H1 (cell line): Measurements from ENCODE around the gene GP9. TPM values are rescaled to one million over a fixed set of nuclear protein-coding genes. Genes with fewer than 3 reads are reported as not detected.

ENCODE experiments used
- CTCF ChIA-PET: fragments of 300-600 bp; sonication (Branson Sonifier 250); formaldehyde crosslinking; loops from one replicate; lab custom pipeline; 2021; ENCODE audit not compliant: partially characterized antibody; lab: Charles Lee
- POLR2A ChIA-PET: fragments of 300-600 bp; sonication (Branson Sonifier 250); formaldehyde crosslinking; loops from one replicate; lab custom pipeline; 2021; ENCODE audit warnings: inconsistent platforms; ENCODE audit not compliant: partially characterized antibody; lab: Charles Lee
- DNase-seq, 2 experiments: peaks; one replicate each; pipeline versions ENCODE4 v3.0.0 to v3.0.0-alpha.2; 2010 to 2022; ENCODE audit warnings: low spot score in 2 of 2, low read depth in 1 of 2, mixed read lengths in 1 of 2
- FAIRE-seq: peaks from 2 replicates; lab custom pipeline; 2011; peaks lifted over from hg19 to GRCh38; lab: Jason Lieb, UNC
- H2AFZ ChIP-seq: 2 replicates; pipeline ENCODE4 v1.8.1; 2012; ENCODE audit warnings: low read length, inconsistent platforms
- H2AK5ac ChIP-seq: 2 replicates; pipeline ENCODE4 v1.6.1; 2013; ENCODE audit warnings: low read depth, low read length
- H2BK120ac ChIP-seq: replicated peaks from 2 replicates; pipeline ENCODE3; 2013; ENCODE audit warnings: low read depth, low read length, inconsistent platforms
- H2BK12ac ChIP-seq: 2 replicates; pipeline ENCODE4 v1.6.1; 2013; ENCODE audit warnings: low read depth, low read length
- H2BK15ac ChIP-seq: 2 replicates; pipeline ENCODE4 v1.6.1; 2013; ENCODE audit warnings: low read length
- H2BK20ac ChIP-seq: 2 replicates; pipeline ENCODE4 v1.6.1; 2013; ENCODE audit warnings: low read length
- H2BK5ac ChIP-seq: 2 replicates; pipeline ENCODE4 v1.6.1; 2013; ENCODE audit warnings: low read depth, low read length
- H3K14ac ChIP-seq: 2 replicates; pipeline ENCODE4 v1.6.1; 2013; ENCODE audit warnings: inconsistent platforms; ENCODE audit not compliant: insufficient read length
- H3K18ac ChIP-seq: 2 replicates; pipeline ENCODE4 v1.6.1; 2013; ENCODE audit warnings: low read length; ENCODE audit errors: extremely low read depth
- H3K23ac ChIP-seq: 2 replicates; pipeline ENCODE4 v1.6.1; 2013; ENCODE audit warnings: inconsistent platforms; ENCODE audit not compliant: insufficient read length
- H3K23me2 ChIP-seq: 2 replicates; pipeline ENCODE4 v1.6.1; 2013; ENCODE audit warnings: low read depth, low read length
- H3K27ac ChIP-seq: 2 replicates; pipeline ENCODE4 v1.6.1; 2011; ENCODE audit warnings: low read depth, low read length, inconsistent platforms
- H3K27me3 ChIP-seq, 4 experiments: replicated peaks in 1 of 4; 1 replicate in 1 of 4; 2 replicates in 3 of 4; pipeline versions ENCODE4 v1.6.1 to v1.8.1; 2011 to 2013; ENCODE audit warnings: low read length in 3 of 4, mild to moderate bottlenecking in 3 of 4, inconsistent platforms in 2 of 4, mixed read lengths in 2 of 4, moderate library complexity in 1 of 4; ENCODE audit not compliant: control insufficient read depth in 3 of 4, insufficient read depth in 3 of 4; ENCODE audit errors: extremely low read depth in 1 of 4
- H3K36me3 ChIP-seq, 4 experiments: 2 replicates each; pipeline versions ENCODE4 v1.6.1 to v1.8.1; 2011 to 2013; ENCODE audit warnings: mild to moderate bottlenecking in 4 of 4, low read length in 3 of 4, moderate library complexity in 2 of 4, control low read depth in 1 of 4, inconsistent platforms in 1 of 4; ENCODE audit not compliant: insufficient read depth in 4 of 4, control insufficient read depth in 2 of 4
- H3K4ac ChIP-seq: replicated peaks from 2 replicates; pipeline ENCODE3; 2013; ENCODE audit warnings: low read length, low read depth, mixed read lengths, inconsistent platforms; ENCODE audit not compliant: insufficient read length
- H3K4me1 ChIP-seq, 4 experiments: replicated peaks in 1 of 4; 1 replicate in 1 of 4; 2 replicates in 3 of 4; pipeline versions ENCODE4 v1.6.1 to v1.8.1; 2011 to 2013; ENCODE audit warnings: low read length in 3 of 4, inconsistent platforms in 2 of 4, mixed read lengths in 1 of 4; ENCODE audit not compliant: insufficient read depth in 4 of 4, control insufficient read depth in 3 of 4
- H3K4me2 ChIP-seq, 2 experiments: 2 replicates each; pipeline versions ENCODE4 v1.6.1 to v1.8.1; 2011 to 2013; ENCODE audit warnings: low read depth in 2 of 2, low read length in 2 of 2, control low read depth in 1 of 2, inconsistent platforms in 1 of 2, mild to moderate bottlenecking in 1 of 2; ENCODE audit not compliant: insufficient read depth in 1 of 2
- H3K4me3 ChIP-seq, 4 experiments: fragments of 200-600, 300-600 bp in 1 of 4; sonication (generic), shearing (Covaris generic), sonication (Bioruptor Twin) in 1 of 4; 2 replicates each; pipeline versions ENCODE4 v1.5.1 to v1.8.1; 2011 to 2016; ENCODE audit warnings: low read length in 4 of 4, low read depth in 3 of 4, control low read depth in 2 of 4, inconsistent platforms in 2 of 4, mild to moderate bottlenecking in 2 of 4, mixed read lengths in 1 of 4, moderate library complexity in 1 of 4; ENCODE audit not compliant: insufficient read depth in 2 of 4; ENCODE audit errors: extremely low read depth in 1 of 4
- H3K56ac ChIP-seq: replicated peaks from 2 replicates; pipeline ENCODE3; 2013; ENCODE audit warnings: low read depth, mild to moderate bottlenecking, mixed read lengths, low read length, inconsistent platforms; ENCODE audit not compliant: insufficient read length
- H3K79me1 ChIP-seq: 2 replicates; pipeline ENCODE4 v1.6.1; 2013; ENCODE audit warnings: low read depth, low read length, control low read depth
- H3K79me2 ChIP-seq, 2 experiments: 2 replicates each; pipeline versions ENCODE4 v1.6.1 to v1.8.1; 2012 to 2013; ENCODE audit warnings: low read length in 2 of 2, mild to moderate bottlenecking in 2 of 2, inconsistent platforms in 1 of 2; ENCODE audit not compliant: insufficient read depth in 2 of 2, control insufficient read depth in 1 of 2
- H3K9ac ChIP-seq, 4 experiments: replicated peaks in 1 of 4; 1 replicate in 1 of 4; 2 replicates in 3 of 4; pipeline versions ENCODE4 v1.6.1 to v1.8.1; 2011 to 2013; ENCODE audit warnings: low read depth in 3 of 4, low read length in 3 of 4, control low read depth in 2 of 4, mild to moderate bottlenecking in 2 of 4, moderate library complexity in 2 of 4, inconsistent platforms in 1 of 4; ENCODE audit errors: extremely low read depth in 1 of 4
- H3K9me3 ChIP-seq, 2 experiments: 2 replicates each; pipeline versions ENCODE4 v1.6.1 to v1.8.1; 2012 to 2013; ENCODE audit warnings: mild to moderate bottlenecking in 2 of 2, moderate library complexity in 2 of 2, control low read depth in 1 of 2, inconsistent platforms in 1 of 2, low read depth in 1 of 2, low read length in 1 of 2, mixed read lengths in 1 of 2; ENCODE audit not compliant: insufficient read depth in 2 of 2
- H4K20me1 ChIP-seq, 2 experiments: replicated peaks in 1 of 2; 2 replicates each; pipeline versions ENCODE3 to v1.8.1; 2011 to 2013; ENCODE audit warnings: inconsistent platforms in 2 of 2, low read length in 2 of 2, mild to moderate bottlenecking in 1 of 2; ENCODE audit not compliant: insufficient read depth in 2 of 2, control insufficient read depth in 1 of 2
- H4K5ac ChIP-seq: 2 replicates; pipeline ENCODE4 v1.6.1; 2013; ENCODE audit warnings: low read length, low read depth, mixed read lengths, inconsistent platforms; ENCODE audit not compliant: insufficient read length
- H4K8ac ChIP-seq: 2 replicates; pipeline ENCODE4 v1.8.0; 2013; ENCODE audit warnings: mild to moderate bottlenecking, moderate library complexity, low read length, inconsistent platforms; ENCODE audit not compliant: insufficient read depth; ENCODE audit errors: extremely low read depth
- H4K91ac ChIP-seq: replicated peaks from 2 replicates; pipeline ENCODE3; 2013; ENCODE audit warnings: low read length, mixed read lengths, inconsistent platforms; ENCODE audit not compliant: insufficient read length
- ASH2L ChIP-seq: fragments of 200-600, 300-600 bp; sonication (generic); IDR thresholded peaks from one replicate; pipeline ENCODE4 v1.7.1; 2017; ENCODE audit warnings: low read length
- BACH1 ChIP-seq: IDR thresholded peaks from 2 replicates; pipeline ENCODE4 v1.6.1; 2012; ENCODE audit warnings: low read length, improper control_type of control experiment
- CHD1 ChIP-seq: IDR thresholded peaks from 2 replicates; pipeline ENCODE4 v1.6.1; 2012; ENCODE audit warnings: low read depth, low read length, improper control_type of control experiment
- SP2 ChIP-seq: IDR thresholded peaks from 2 replicates; pipeline ENCODE4 v1.6.1; 2012; ENCODE audit warnings: mild to moderate bottlenecking, low read length, inconsistent platforms
- WGBS, 2 experiments: shearing (Covaris generic) in 1 of 2; methylation state at CpG; one replicate each; pipeline versions ENCODE4 v1.1.6 to v1.1.7; 2013 to 2015; ENCODE audit warnings: low lambda C conversion rate in 2 of 2, mixed read lengths in 2 of 2, inconsistent platforms in 1 of 2, low coverage in 1 of 2, missing lambda C conversion rate in 1 of 2; ENCODE audit not compliant: insufficient replicate concordance in 2 of 2, insufficient coverage in 1 of 2, insufficient read length in 1 of 2; ENCODE audit errors: extremely low coverage in 1 of 2, missing lambda C conversion rate in 1 of 2; 5-methylcytosine and 5-hydroxymethylcytosine counted together
- polyA plus RNA-seq, 7 experiments: library from polyadenylated mRNA; depleted of rRNA in 3 of 7; stranded (reverse) in 5 of 7; unstranded in 2 of 7; fragments of >200 nt in 5 of 7; fragments of 200-250 nt in 2 of 7; gene quantifications; 1 replicate in 5 of 7; 2 replicates in 1 of 7; 4 replicates in 1 of 7; pipeline versions ENCODE4 v1.2.1 to v1.2.3, GENCODE V29; 2011 to 2013; ENCODE audit warnings: missing spikeins in 2 of 7, mixed read lengths in 2 of 7
- total RNA-seq: library from RNA; stranded (reverse); fragmentation: NEBNext Ultra II Directional; extraction: Animal tissue kit (Norgen Biotek cat#: 25700); gene quantifications from 2 replicates; pipeline ENCODE4 v1.2.1, GENCODE V29; 2021
- TF ChIP-seq, protein P1 (sequence below): IDR thresholded peaks from 2 replicates; pipeline ENCODE4 v1.6.1; 2012; ENCODE audit warnings: inconsistent platforms

The GP9 gene
- total and polyA plus RNA-seq, 2 of the 8 experiments (the other 6 are each of a cell fraction or from before 2014, with no cell fraction given) = not detected

DNA sequence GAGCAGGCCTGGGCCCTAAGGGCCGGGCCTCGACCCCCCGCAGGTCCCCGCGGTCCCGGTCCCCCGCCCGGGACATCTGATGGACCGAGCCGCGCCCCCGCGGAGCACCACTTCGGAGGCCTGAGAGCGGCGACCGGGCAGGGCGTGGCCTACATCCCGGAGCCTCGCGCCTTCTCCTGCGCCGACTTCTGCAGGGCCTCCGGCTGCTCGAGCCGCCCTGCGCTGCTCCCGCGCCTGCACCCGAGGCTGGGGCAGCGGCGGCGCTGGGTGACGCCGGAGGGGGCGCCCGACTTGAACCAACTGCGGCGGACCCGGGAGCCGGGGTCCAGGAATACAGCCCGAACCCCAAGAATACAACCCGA, 14.9 kb upstream of the GP9 start:
- WGBS, 2 experiments = 73% methylated on average over 29 of the region's 43 CpGs; no CpG with 5 or more reads in 1 of the 2 experiments
- H2AK5ac ChIP-seq = no peak overlapping the region
- no peak overlapping the region for H4K8ac ChIP-seq
- peaks cover 4 to 9% of the 10 kb centered on the region in 2 experiments; a peak in 2 of 4 replicates for H3K9me3 ChIP-seq
- no peaks in the 10 kb centered on the region for H3K79me1 ChIP-seq
- H2BK20ac ChIP-seq = no peak overlapping the region
- no peak overlapping the region for H2BK5ac ChIP-seq
- H3K23ac ChIP-seq = no peak overlapping the region
- H3K23me2 ChIP-seq = no peaks in the 10 kb centered on the region
- H3K4ac ChIP-seq = no peak overlapping the region
- ChIA-PET POLR2A (no interaction called here), CTCF (interaction anchor here (0.7 to 1.8 kb wide), 8 partner anchors 14 to 161 kb away, joined by 3 to 9 read pairs (median 4); partner anchors contain the start of gene GP9)
- H4K5ac ChIP-seq = no peak overlapping the region
- no peak for FAIRE-seq
- no peaks in the 10 kb centered on the region for H3K79me2 ChIP-seq
- no peak overlapping the region for H3K4me3 ChIP-seq
- H2BK120ac ChIP-seq = no peak overlapping the region
- H3K18ac ChIP-seq = no peak overlapping the region
- H3K27ac ChIP-seq = no peak overlapping the region
- no peaks in the 10 kb centered on the region for H4K20me1 ChIP-seq
- H3K36me3 ChIP-seq = no peaks in the 10 kb centered on the region
- H4K91ac ChIP-seq = no peak overlapping the region
- peaks cover 0 to 4% (median 0%) of the 10 kb centered on the region in 4 experiments; a peak in 3 of 7 replicates for H3K27me3 ChIP-seq
- H2BK15ac ChIP-seq = no peak overlapping the region
- no peak overlapping the region; the same call in 1 of the 2 replicates for H2AFZ ChIP-seq
- H3K14ac ChIP-seq = no peak overlapping the region
- TF ChIP-seq SP2 = no peak
- TF ChIP-seq ASH2L = no peak
- TF ChIP-seq BACH1 = no peak
- TF ChIP-seq, protein P1, sequence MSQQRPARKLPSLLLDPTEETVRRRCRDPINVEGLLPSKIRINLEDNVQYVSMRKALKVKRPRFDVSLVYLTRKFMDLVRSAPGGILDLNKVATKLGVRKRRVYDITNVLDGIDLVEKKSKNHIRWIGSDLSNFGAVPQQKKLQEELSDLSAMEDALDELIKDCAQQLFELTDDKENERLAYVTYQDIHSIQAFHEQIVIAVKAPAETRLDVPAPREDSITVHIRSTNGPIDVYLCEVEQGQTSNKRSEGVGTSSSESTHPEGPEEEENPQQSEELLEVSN = 0 out of 2 replicates have a peak, but pooled peaks have one; percentile 37
- TF ChIP-seq CHD1 = no peak
- peak overlapping the region; percentile 31 to 34; a peak in 2 of 4 replicates for H3K4me2 ChIP-seq
- no peak overlapping the region for H2BK12ac ChIP-seq
- DNase-seq = no peak
- peaks cover 0 to 5% (median 0%) of the 10 kb centered on the region in 4 experiments; a peak in 2 of 7 replicates for H3K4me1 ChIP-seq
- H3K9ac ChIP-seq = no peak overlapping the region
- H3K56ac ChIP-seq = no peak overlapping the region
